IMR-90 (cell line): ENCODE results near the gene EHF. TPM values are rescaled to one million over a fixed set of nuclear protein-coding genes. Genes with fewer than 3 reads are reported as not detected.
A peak's percentile ranks its signal among the peaks of the same experiment; 100 is the strongest.

Source experiments
- ATAC-seq: fragments of 200-7000 bp; cut with Tn5 transposase; 2 replicates; pipeline ENCODE4 v1.9.1; 2020; ENCODE audit warnings: low read depth, mild to moderate bottlenecking, moderate library complexity
- BruUV-seq: library from RNA; stranded (reverse); fragments of 400-500 nt; replicated peaks from 2 replicates; lab custom pipeline; 2021; lab: Mats Ljungman, UMichigan
- CTCF ChIA-PET: fragments of 300-600 bp; formaldehyde crosslinking; extraction: SDS; loops from one replicate; lab custom pipeline; 2021; ENCODE audit warnings: antibody characterized with exemption; lab: Yijun Ruan, JAX
- POLR2A ChIA-PET: fragments of 300-600 bp; sonication (Branson Sonifier 250); formaldehyde crosslinking; loops from one replicate; lab custom pipeline; 2022; ENCODE audit warnings: antibody characterized with exemption; ENCODE audit not compliant: unreplicated experiment; lab: Charles Lee
- DNase-seq: peaks from one replicate; pipeline ENCODE4 v3.0.0; 2013
- H2AFZ ChIP-seq: replicated peaks from 2 replicates; pipeline ENCODE3; 2013; ENCODE audit warnings: low read length, mild to moderate bottlenecking; ENCODE audit not compliant: poor library complexity
- H2AK5ac ChIP-seq: 2 replicates; pipeline ENCODE4 v1.6.1; 2013; ENCODE audit warnings: low read depth, low read length, inconsistent platforms
- H2AK9ac ChIP-seq: replicated peaks from 2 replicates; pipeline ENCODE3; 2013; ENCODE audit warnings: mild to moderate bottlenecking, low read depth, low read length, moderate library complexity; ENCODE audit not compliant: poor library complexity
- H2BK120ac ChIP-seq: 2 replicates; pipeline ENCODE4 v1.6.1; 2013; ENCODE audit warnings: low read depth, low read length, inconsistent platforms
- H2BK15ac ChIP-seq: 3 replicates; pipeline ENCODE4 v1.6.1; 2013; ENCODE audit warnings: low read depth, low read length, inconsistent platforms
- H2BK20ac ChIP-seq: 2 replicates; pipeline ENCODE4 v1.6.1; 2013; ENCODE audit warnings: low read depth, mild to moderate bottlenecking, inconsistent platforms, low read length, moderate library complexity
- H2BK5ac ChIP-seq: 2 replicates; pipeline ENCODE4 v1.6.1; 2013; ENCODE audit warnings: mild to moderate bottlenecking, low read depth, low read length, inconsistent platforms; ENCODE audit not compliant: poor library complexity, severe bottlenecking
- H3K14ac ChIP-seq: replicated peaks from 2 replicates; pipeline ENCODE4 v1.6.1; 2013; ENCODE audit warnings: low read depth, low read length, inconsistent platforms
- H3K18ac ChIP-seq: 2 replicates; pipeline ENCODE4 v1.6.1; 2013; ENCODE audit warnings: low read depth, low read length, control low read depth
- H3K23ac ChIP-seq: 2 replicates; pipeline ENCODE4 v1.6.1; 2013; ENCODE audit warnings: low read depth, low read length, inconsistent platforms
- H3K27ac ChIP-seq: 2 replicates; pipeline ENCODE4 v1.5.1; 2013; ENCODE audit warnings: mild to moderate bottlenecking, control low read depth, low read length; ENCODE audit not compliant: insufficient read depth
- H3K27me3 ChIP-seq: 2 replicates; pipeline ENCODE4 v1.6.1; 2013; ENCODE audit warnings: low read length; ENCODE audit not compliant: control insufficient read depth, insufficient read depth
- H3K36me3 ChIP-seq: 2 replicates; pipeline ENCODE4 v1.6.1; 2013; ENCODE audit warnings: low read length, mixed read lengths; ENCODE audit not compliant: control insufficient read depth, insufficient read depth
- H3K4ac ChIP-seq: 2 replicates; pipeline ENCODE4 v1.6.1; 2013; ENCODE audit warnings: low read depth, low read length, inconsistent platforms
- H3K4me1 ChIP-seq: 2 replicates; pipeline ENCODE4 v1.6.1; 2013; ENCODE audit warnings: low read length, mixed read lengths; ENCODE audit not compliant: control insufficient read depth, insufficient read depth
- H3K4me2 ChIP-seq: 2 replicates; pipeline ENCODE4 v1.6.1; 2013; ENCODE audit warnings: low read depth, mild to moderate bottlenecking, control low read depth, low read length, moderate library complexity
- H3K4me3 ChIP-seq: 2 replicates; pipeline ENCODE4 v1.5.1; 2013; ENCODE audit warnings: low read depth, mild to moderate bottlenecking, control low read depth, low read length, moderate library complexity; ENCODE audit not compliant: insufficient read depth
- H3K56ac ChIP-seq: 2 replicates; pipeline ENCODE4 v1.6.1; 2013; ENCODE audit warnings: low read length, inconsistent platforms; ENCODE audit not compliant: insufficient read depth; ENCODE audit errors: extremely low read depth
- H3K79me1 ChIP-seq, 2 experiments: 2 replicates each; pipeline ENCODE4 v1.6.1; 2013; ENCODE audit warnings: low read length in 2 of 2, inconsistent platforms in 1 of 2, low read depth in 1 of 2
- H3K9ac ChIP-seq: 2 replicates; pipeline ENCODE4 v1.6.1; 2013; ENCODE audit warnings: low read depth, low read length, control low read depth
- H3K9me1 ChIP-seq: 2 replicates; pipeline ENCODE4 v1.6.1; 2013; ENCODE audit warnings: low read length, inconsistent platforms; ENCODE audit not compliant: insufficient read depth
- H3K9me3 ChIP-seq: 2 replicates; pipeline ENCODE4 v1.6.1; 2013; ENCODE audit warnings: low read length; ENCODE audit not compliant: control insufficient read depth, insufficient read depth
- H4K20me1 ChIP-seq: 2 replicates; pipeline ENCODE4 v1.6.1; 2013; ENCODE audit warnings: low read length, inconsistent platforms; ENCODE audit not compliant: insufficient read depth
- H4K5ac ChIP-seq: 2 replicates; pipeline ENCODE4 v1.6.1; 2013; ENCODE audit warnings: mild to moderate bottlenecking, low read depth, low read length, control low read depth
- H4K8ac ChIP-seq, 2 experiments: 2 replicates each; pipeline ENCODE4 v1.6.1; 2013; ENCODE audit warnings: low read depth in 2 of 2, low read length in 2 of 2, control low read depth in 1 of 2, inconsistent platforms in 1 of 2
- H4K91ac ChIP-seq: 2 replicates; pipeline ENCODE4 v1.6.1; 2013; ENCODE audit warnings: low read depth, low read length, inconsistent platforms; ENCODE audit not compliant: insufficient read depth
- BHLHE40 ChIP-seq: fragments of 150-350 bp; IDR thresholded peaks from 2 replicates; pipeline ENCODE4 v1.6.1; 2016; ENCODE audit warnings: mild to moderate bottlenecking, low read depth, low read length
- CEBPB ChIP-seq: IDR thresholded peaks from 2 replicates; pipeline ENCODE4 v1.6.1; 2012; ENCODE audit warnings: low read depth, low read length, improper control_type of control experiment
- CHD1 ChIP-seq: IDR thresholded peaks from 2 replicates; pipeline ENCODE4 v1.6.1; 2012; ENCODE audit warnings: low read depth, low read length, improper control_type of control experiment
- MAFK ChIP-seq: IDR thresholded peaks from 2 replicates; pipeline ENCODE4 v1.6.1; 2012; ENCODE audit warnings: low read depth, low read length, improper control_type of control experiment
- MAZ ChIP-seq: IDR thresholded peaks from 2 replicates; pipeline ENCODE4 v1.6.1; 2012; ENCODE audit warnings: low read depth, mild to moderate bottlenecking, low read length, improper control_type of control experiment, moderate library complexity, borderline replicate concordance
- MXI1 ChIP-seq: IDR thresholded peaks from 2 replicates; pipeline ENCODE4 v1.6.1; 2012; ENCODE audit warnings: low read depth, mild to moderate bottlenecking, low read length, moderate library complexity, borderline replicate concordance
- NFE2L2 ChIP-seq: fragments of 150-350 bp; IDR thresholded peaks from 2 replicates; pipeline ENCODE4 v1.6.1; 2016; ENCODE audit warnings: low read depth, mild to moderate bottlenecking, low read length
- POLR2A ChIP-seq: IDR thresholded peaks from 2 replicates; pipeline ENCODE4 v1.6.1; 2012; ENCODE audit warnings: mild to moderate bottlenecking, low read depth, low read length
- RAD21 ChIP-seq: IDR thresholded peaks from 2 replicates; pipeline ENCODE4 v1.6.1; 2012; ENCODE audit warnings: low read length, improper control_type of control experiment
- RCOR1 ChIP-seq: IDR thresholded peaks from 2 replicates; pipeline ENCODE4 v1.6.1; 2012; ENCODE audit warnings: mild to moderate bottlenecking, low read length, improper control_type of control experiment; ENCODE audit not compliant: insufficient replicate concordance
- RFX5 ChIP-seq: IDR thresholded peaks from 2 replicates; pipeline ENCODE4 v1.8.0; 2012; ENCODE audit warnings: low read depth, mild to moderate bottlenecking, low read length, moderate library complexity
- SMC3 ChIP-seq: fragments of 150-350 bp; IDR thresholded peaks from 2 replicates; pipeline ENCODE4 v1.6.1; 2016; ENCODE audit warnings: low read depth, mild to moderate bottlenecking, antibody characterized with exemption, low read length, moderate library complexity
- WGBS, 2 experiments: methylation state at CpG; one replicate each; pipeline versions ENCODE4 v1.1.5 to v1.1.7; 2013; ENCODE audit warnings: missing lambda C conversion rate in 2 of 2; ENCODE audit not compliant: insufficient read length in 1 of 2; ENCODE audit errors: extremely low coverage in 2 of 2; 5-methylcytosine and 5-hydroxymethylcytosine counted together
- dilution Hi-C: fragments of 300-500 bp; cut with HindIII; formaldehyde crosslinking; loops from one replicate; pipeline ENCODE4 v1.14.3; 2018; ENCODE audit warnings: low sequenced_read_pairs; ENCODE audit not compliant: unreplicated experiment
- in situ Hi-C: fragments of 300-500 bp; cut with MboI; formaldehyde crosslinking; loops from 3 replicates; pipeline ENCODE4 v1.14.3; 2019; ENCODE audit warnings: low sequenced_read_pairs, inconsistent platforms, mixed read lengths
- intact Hi-C: fragments of 100-400 bp; cut with micrococcal nuclease; formaldehyde crosslinking; loops from 2 replicates; pipeline ENCODE4 v1.10.0; 2022
- polyA plus RNA-seq, 3 experiments: library from polyadenylated mRNA; depleted of rRNA; stranded (reverse); fragments of >200 nt; gene quantifications; 2 replicates each; pipeline ENCODE4 v1.2.3, GENCODE V29; 2012; ENCODE audit warnings: low replicate concordance in 1 of 3
- total RNA-seq: library from RNA; depleted of rRNA; stranded (reverse); fragments of >200 nt; gene quantifications from 2 replicates; pipeline ENCODE4 v1.2.3, GENCODE V29; 2012
- TF ChIP-seq, protein P1 (sequence below): conservative IDR thresholded peaks from 2 replicates; pipeline ENCODE4 v1.5.1; 2012; ENCODE audit warnings: mild to moderate bottlenecking, low read depth, low read length, improper control_type of control experiment
- TF ChIP-seq, protein P2 (sequence below): fragments of 150-350 bp; IDR thresholded peaks from 2 replicates; pipeline ENCODE4 v1.6.1; 2017; ENCODE audit warnings: mild to moderate bottlenecking, antibody characterized with exemption, low read length, low read depth
- TF ChIP-seq, protein P3 (sequence below): fragments of 150-350 bp; IDR thresholded peaks from 2 replicates; pipeline ENCODE4 v1.6.1; 2016; ENCODE audit warnings: low read depth, mild to moderate bottlenecking, low read length, moderate library complexity, borderline replicate concordance

The EHF gene
- total and polyA plus RNA-seq, 2 of the 4 experiments (the other 2 are of a cell fraction): under 0.01 TPM; not detected in 1

DNA sequence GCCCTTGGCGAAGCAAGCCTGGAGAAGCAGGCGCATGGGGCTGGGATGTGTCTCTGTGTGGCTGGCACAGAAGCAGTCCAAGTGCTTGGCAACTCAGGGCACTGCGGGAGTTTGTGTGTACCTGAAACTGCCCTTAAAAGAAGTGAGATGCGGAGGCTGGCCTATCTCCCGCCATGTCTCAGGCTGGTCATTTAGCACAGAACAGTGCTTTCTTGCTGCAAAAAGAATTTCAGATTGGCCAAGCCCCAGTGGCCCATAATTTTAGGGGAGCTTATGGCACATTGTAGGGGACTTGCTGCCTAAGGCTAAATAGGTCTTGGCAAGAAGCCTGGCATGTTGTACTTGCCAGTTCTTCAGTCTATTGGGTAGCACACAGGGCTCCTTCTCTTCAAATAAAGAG lies 16.4 kb downstream of the EHF start:
- Histone ChIP-seq H4K8ac (no peak overlapping the region), H3K4ac (no peak overlapping the region; the same call in 1 of the 2 replicates), H3K18ac (no peak overlapping the region), H2BK120ac (no peak overlapping the region), H4K20me1 (no peaks in the 10 kb centered on the region), H2AK5ac (peak overlapping the region; percentile 21; the same call in 1 of the 2 replicates), H3K9ac (no peak overlapping the region), H3K56ac (no peak overlapping the region), H3K9me3 (no peaks in the 10 kb centered on the region), H3K14ac (no peak overlapping the region), H4K91ac (no peak overlapping the region), H3K9me1 (no peaks in the 10 kb centered on the region), H2BK20ac (no peak overlapping the region), H3K4me3 (no peak overlapping the region), H3K4me2 (no peak overlapping the region), H3K36me3 (no peaks in the 10 kb centered on the region), H3K79me1 (no peaks in the 10 kb centered on the region), H3K23ac (no peak overlapping the region), H2BK15ac (no peak overlapping the region), H2BK5ac (no peak overlapping the region), H2AFZ (no peak overlapping the region), H2AK9ac (no peak overlapping the region), H4K5ac (no peak overlapping the region), H3K4me1 (peaks cover 4% of the 10 kb centered on the region; the same call in 1 of the 2 replicates), H3K27ac (no peak overlapping the region), H3K27me3 (no peaks in the 10 kb centered on the region)
- dilution Hi-C loops: no loop called here
- WGBS, 2 experiments: no CpG with 5 or more reads among the region's 5 CpGs
- BruUV-seq: no TSS peak
- in situ Hi-C loops: no loop called here
- POLR2A ChIA-PET: no interaction called here
- CTCF ChIA-PET: no interaction called here
- TF ChIP-seq MAZ (no peak), RCOR1 (no peak), MAFK (no peak), SMC3 (no peak), CEBPB (no peak), POLR2A (no peak), RFX5 (no peak), RAD21 (no peak), NFE2L2 (no peak), CHD1 (no peak), BHLHE40 (no peak), MXI1 (no peak)
- TF ChIP-seq, protein P1, sequence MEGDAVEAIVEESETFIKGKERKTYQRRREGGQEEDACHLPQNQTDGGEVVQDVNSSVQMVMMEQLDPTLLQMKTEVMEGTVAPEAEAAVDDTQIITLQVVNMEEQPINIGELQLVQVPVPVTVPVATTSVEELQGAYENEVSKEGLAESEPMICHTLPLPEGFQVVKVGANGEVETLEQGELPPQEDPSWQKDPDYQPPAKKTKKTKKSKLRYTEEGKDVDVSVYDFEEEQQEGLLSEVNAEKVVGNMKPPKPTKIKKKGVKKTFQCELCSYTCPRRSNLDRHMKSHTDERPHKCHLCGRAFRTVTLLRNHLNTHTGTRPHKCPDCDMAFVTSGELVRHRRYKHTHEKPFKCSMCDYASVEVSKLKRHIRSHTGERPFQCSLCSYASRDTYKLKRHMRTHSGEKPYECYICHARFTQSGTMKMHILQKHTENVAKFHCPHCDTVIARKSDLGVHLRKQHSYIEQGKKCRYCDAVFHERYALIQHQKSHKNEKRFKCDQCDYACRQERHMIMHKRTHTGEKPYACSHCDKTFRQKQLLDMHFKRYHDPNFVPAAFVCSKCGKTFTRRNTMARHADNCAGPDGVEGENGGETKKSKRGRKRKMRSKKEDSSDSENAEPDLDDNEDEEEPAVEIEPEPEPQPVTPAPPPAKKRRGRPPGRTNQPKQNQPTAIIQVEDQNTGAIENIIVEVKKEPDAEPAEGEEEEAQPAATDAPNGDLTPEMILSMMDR: no peak
- TF ChIP-seq, protein P2, sequence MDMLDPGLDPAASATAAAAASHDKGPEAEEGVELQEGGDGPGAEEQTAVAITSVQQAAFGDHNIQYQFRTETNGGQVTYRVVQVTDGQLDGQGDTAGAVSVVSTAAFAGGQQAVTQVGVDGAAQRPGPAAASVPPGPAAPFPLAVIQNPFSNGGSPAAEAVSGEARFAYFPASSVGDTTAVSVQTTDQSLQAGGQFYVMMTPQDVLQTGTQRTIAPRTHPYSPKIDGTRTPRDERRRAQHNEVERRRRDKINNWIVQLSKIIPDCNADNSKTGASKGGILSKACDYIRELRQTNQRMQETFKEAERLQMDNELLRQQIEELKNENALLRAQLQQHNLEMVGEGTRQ: no peak
- TF ChIP-seq, protein P3, sequence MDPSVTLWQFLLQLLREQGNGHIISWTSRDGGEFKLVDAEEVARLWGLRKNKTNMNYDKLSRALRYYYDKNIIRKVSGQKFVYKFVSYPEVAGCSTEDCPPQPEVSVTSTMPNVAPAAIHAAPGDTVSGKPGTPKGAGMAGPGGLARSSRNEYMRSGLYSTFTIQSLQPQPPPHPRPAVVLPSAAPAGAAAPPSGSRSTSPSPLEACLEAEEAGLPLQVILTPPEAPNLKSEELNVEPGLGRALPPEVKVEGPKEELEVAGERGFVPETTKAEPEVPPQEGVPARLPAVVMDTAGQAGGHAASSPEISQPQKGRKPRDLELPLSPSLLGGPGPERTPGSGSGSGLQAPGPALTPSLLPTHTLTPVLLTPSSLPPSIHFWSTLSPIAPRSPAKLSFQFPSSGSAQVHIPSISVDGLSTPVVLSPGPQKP: no peak
- ATAC-seq (no peak), DNase-seq (no peak)
- intact Hi-C loops: no loop called here
